ENCODE results near the gene ROPN1B. TPM values are rescaled to one million over a fixed set of nuclear protein-coding genes. Genes with fewer than 3 reads are reported as not detected.

Gene ROPN1B
- total RNA-seq, 2 experiments from 2014 or later: not detected

DNA sequence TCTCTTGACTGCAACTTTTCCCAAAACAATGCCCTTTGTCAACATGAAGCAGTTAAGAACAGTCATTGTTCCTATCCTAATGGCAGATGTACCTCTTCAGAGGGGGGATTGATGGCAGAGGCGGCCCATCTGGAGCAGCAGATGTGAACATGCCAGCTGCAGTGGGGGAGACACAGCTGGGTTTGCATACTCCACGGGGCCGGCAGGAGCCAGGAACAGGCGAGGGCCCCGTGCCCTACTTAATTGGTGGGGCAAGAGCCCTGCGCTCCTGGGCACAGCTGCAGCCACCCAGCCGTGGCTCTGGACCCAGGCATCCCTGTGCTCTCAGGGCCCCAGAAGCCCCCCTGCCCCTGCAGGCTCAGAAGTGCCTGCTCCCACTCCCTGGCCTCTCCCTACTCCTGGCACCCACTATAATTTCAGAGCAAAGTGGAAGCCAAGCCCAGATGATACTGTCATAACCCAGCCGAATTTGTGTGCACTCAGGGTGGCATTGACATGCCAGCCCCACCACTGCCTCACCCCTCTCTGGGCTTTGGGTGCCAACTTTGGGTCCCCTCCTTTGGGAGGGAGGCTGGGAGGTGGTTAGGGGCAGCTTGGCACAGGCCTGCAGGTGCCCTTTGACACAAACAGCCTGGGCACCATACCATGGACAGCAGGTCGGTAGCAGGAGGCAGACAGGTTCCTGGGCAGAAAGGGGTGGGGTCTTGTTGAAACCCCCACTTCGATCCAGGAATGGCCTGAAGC, 34.6 kb downstream of the ROPN1B start:
- no peak overlapping the region for H3K27ac ChIP-seq (ENCODE audit: low read depth, low read length, poor library complexity, severe bottlenecking)
- H3K4me1 ChIP-seq (ENCODE audit: insufficient read depth, low read length, poor library complexity, severe bottlenecking): no peaks in the 10 kb centered on the region
- no peaks in the 10 kb centered on the region for H3K79me2 ChIP-seq (ENCODE audit: insufficient read depth, low read depth, low read length)
- no peaks in the 10 kb centered on the region for H3K9me3 ChIP-seq (ENCODE audit: low read length)
- TF ChIP-seq EZH2phosphoT487 (IDR thresholded peaks at IDR 0.05; ENCODE audit: borderline replicate concordance, low read depth, low read length) (no peak), CTCF (conservative IDR thresholded peaks at IDR 0.05; ENCODE audit: low read length) (no peak)
- no peak overlapping the region for H2AFZ ChIP-seq (ENCODE audit: low read length)
- no peak overlapping the region for H3K4me2 ChIP-seq (ENCODE audit: low read length)
- 0 out of 2 replicates have a peak, but pooled peaks cover 3% of the 10 kb centered on the region for H3K36me3 ChIP-seq (ENCODE audit: insufficient read depth, low read length)
- no peak overlapping the region for H3K4me3 ChIP-seq (ENCODE audit: low read depth, low read length, poor library complexity, severe bottlenecking)
- no peaks in the 10 kb centered on the region for H3K9me2 ChIP-seq (ENCODE audit: insufficient read depth, low read length)
- no peaks in the 10 kb centered on the region for H4K20me1 ChIP-seq (ENCODE audit: insufficient read depth, low read length)
- BruUV-seq (replicated peaks): no TSS peak
- ChIA-PET CTCF (ENCODE audit: unreplicated experiment) (no interaction called here), POLR2A (interaction anchor here (0.7 kb wide), 1 partner anchor 28 kb away, joined by 3 read pairs; no protein-coding TSS in a partner anchor)
- intact Hi-C loops (cut with micrococcal nuclease; ENCODE audit: unreplicated experiment): no loop called here
- no peak for DNase-seq (ENCODE audit: low spot score)

DNA sequence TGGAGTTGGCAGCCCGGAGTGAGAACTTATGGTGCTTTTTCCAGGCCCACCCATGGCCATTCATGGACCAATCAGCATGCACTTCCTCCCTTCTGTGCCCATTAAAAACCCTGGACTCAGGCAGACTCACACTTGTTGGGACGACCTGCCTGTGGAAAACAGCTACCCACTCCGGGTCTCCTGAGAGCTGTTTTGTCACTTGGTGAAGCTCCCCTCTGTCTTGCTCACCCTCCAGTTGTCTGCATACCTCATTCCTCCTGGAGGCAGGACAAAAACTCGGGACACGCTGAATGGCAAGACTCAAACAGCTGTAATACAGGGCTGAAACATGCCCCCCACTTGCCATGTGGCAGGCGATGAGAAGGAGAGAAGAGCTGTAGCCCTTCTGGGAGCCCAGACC, 35.2 kb downstream of the ROPN1B start:
- Histone ChIP-seq H3K27ac (ENCODE audit: low read depth, low read length, poor library complexity, severe bottlenecking) (no peak overlapping the region), H3K4me3 (ENCODE audit: low read depth, low read length, poor library complexity, severe bottlenecking) (no peak overlapping the region), H3K9me2 (ENCODE audit: insufficient read depth, low read length) (no peaks in the 10 kb centered on the region), H4K20me1 (ENCODE audit: insufficient read depth, low read length) (no peaks in the 10 kb centered on the region), H2AFZ (ENCODE audit: low read length) (no peak overlapping the region), H3K79me2 (ENCODE audit: insufficient read depth, low read depth, low read length) (no peaks in the 10 kb centered on the region), H3K4me1 (ENCODE audit: insufficient read depth, low read length, poor library complexity, severe bottlenecking) (no peaks in the 10 kb centered on the region), H3K9me3 (ENCODE audit: low read length) (no peaks in the 10 kb centered on the region), H3K36me3 (ENCODE audit: insufficient read depth, low read length) (0 out of 2 replicates have a peak, but pooled peaks cover 3% of the 10 kb centered on the region), H3K4me2 (ENCODE audit: low read length) (no peak overlapping the region)
- ChIA-PET CTCF (ENCODE audit: unreplicated experiment) (no interaction called here), POLR2A (no interaction called here)
- intact Hi-C loops (cut with micrococcal nuclease; ENCODE audit: unreplicated experiment): no loop called here
- DNase-seq (ENCODE audit: low spot score): no peak
- TF ChIP-seq EZH2phosphoT487 (IDR thresholded peaks at IDR 0.05; ENCODE audit: borderline replicate concordance, low read depth, low read length) (no peak), CTCF (conservative IDR thresholded peaks at IDR 0.05; ENCODE audit: low read length) (no peak)
- BruUV-seq (replicated peaks): no TSS peak

DNA sequence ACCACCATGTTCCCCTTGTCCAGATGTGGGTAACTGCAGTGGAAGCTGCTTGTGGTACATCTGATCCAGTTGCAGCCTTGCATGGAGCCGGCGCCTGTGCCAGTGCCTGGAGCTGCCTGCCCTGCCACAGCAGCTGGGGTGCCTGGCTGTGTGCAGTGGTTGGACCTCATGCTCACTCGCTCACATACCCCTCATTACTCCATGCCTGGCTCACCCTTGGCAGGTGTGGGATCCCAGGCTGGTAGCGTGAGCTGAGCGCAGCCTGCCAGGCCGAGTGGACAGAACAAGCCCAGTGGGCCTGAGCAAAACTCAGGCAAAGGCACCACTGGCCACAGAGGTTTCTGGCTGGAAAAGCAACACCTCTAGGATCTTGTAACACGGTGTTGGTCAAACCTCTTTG, 35.7 kb downstream of the ROPN1B start:
- H3K36me3 ChIP-seq (ENCODE audit: insufficient read depth, low read length): 0 out of 2 replicates have a peak, but pooled peaks cover 3% of the 10 kb centered on the region
- no peaks in the 10 kb centered on the region for H3K4me1 ChIP-seq (ENCODE audit: insufficient read depth, low read length, poor library complexity, severe bottlenecking)
- DNase-seq (ENCODE audit: low spot score): no peak
- CTCF ChIA-PET (ENCODE audit: unreplicated experiment): no interaction called here
- BruUV-seq (replicated peaks): no TSS peak
- H3K9me3 ChIP-seq (ENCODE audit: low read length): no peaks in the 10 kb centered on the region
- H3K27ac ChIP-seq (ENCODE audit: low read depth, low read length, poor library complexity, severe bottlenecking): no peak overlapping the region
- no peaks in the 10 kb centered on the region for H4K20me1 ChIP-seq (ENCODE audit: insufficient read depth, low read length)
- TF ChIP-seq EZH2phosphoT487 (IDR thresholded peaks at IDR 0.05; ENCODE audit: borderline replicate concordance, low read depth, low read length) (no peak), CTCF (conservative IDR thresholded peaks at IDR 0.05; ENCODE audit: low read length) (no peak)
- H2AFZ ChIP-seq (ENCODE audit: low read length): no peak overlapping the region
- POLR2A ChIA-PET: no interaction called here
- H3K4me2 ChIP-seq (ENCODE audit: low read length): no peak overlapping the region
- H3K79me2 ChIP-seq (ENCODE audit: insufficient read depth, low read depth, low read length): no peaks in the 10 kb centered on the region
- H3K9me2 ChIP-seq (ENCODE audit: insufficient read depth, low read length): no peaks in the 10 kb centered on the region
- intact Hi-C loops (cut with micrococcal nuclease; ENCODE audit: unreplicated experiment): no loop called here
- no peak overlapping the region for H3K4me3 ChIP-seq (ENCODE audit: low read depth, low read length, poor library complexity, severe bottlenecking)

All from OCI-LY7 (cell line).